ENCODE results near the gene C10orf53.
A peak's percentile ranks its signal among the peaks of the same experiment; 100 is the strongest.

The C10orf53 gene

DNA sequence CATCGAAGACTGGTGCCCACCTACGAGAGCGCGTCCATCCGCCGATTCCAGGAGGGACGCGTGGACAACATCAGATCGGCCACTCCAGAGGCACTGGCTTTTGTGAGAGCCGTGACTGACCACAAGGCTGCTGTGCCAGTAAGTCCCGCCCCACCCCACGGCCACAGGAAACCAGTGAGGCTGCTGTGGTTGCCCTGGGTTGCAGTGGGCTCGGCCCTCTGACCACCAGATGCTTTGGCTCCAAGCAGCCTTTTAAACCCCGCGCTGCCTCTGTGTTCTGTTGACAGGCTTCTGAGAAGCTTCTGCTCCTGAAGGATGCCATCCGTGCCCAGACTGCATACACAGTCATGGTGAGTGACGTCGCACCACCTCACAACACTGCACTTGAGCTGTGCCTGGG lies 24.4 kb upstream of the C10orf53 start:
- Histone ChIP-seq H3K4me2 (no peak overlapping the region), H3K36me3 (ENCODE audit: insufficient read depth) (no peaks in the 10 kb centered on the region), H3K27ac (no peak overlapping the region), H3K9ac (no peak overlapping the region), H3K4me1 (ENCODE audit: low read depth, poor library complexity, severe bottlenecking) (peaks cover 14% of the 10 kb centered on the region), H3K4me3 (IDR thresholded peaks at IDR 0.05; ENCODE audit: insufficient read depth, low read depth, low read length) (no peak overlapping the region), H3K79me2 (ENCODE audit: insufficient read depth, low read depth) (no peaks in the 10 kb centered on the region), H2AFZ (ENCODE audit: low read depth) (no peak overlapping the region), H4K20me1 (ENCODE audit: insufficient read depth) (no peaks in the 10 kb centered on the region), H3K27me3 (ENCODE audit: insufficient read depth, low read depth) (no peaks in the 10 kb centered on the region)
- TF ChIP-seq CTCF (conservative IDR thresholded peaks at IDR 0.05; ENCODE audit: low read depth, low read length), result no peak

GRCh38 chr10:49656845-49657493 lies 22.5 kb upstream of the C10orf53 start:
- H4K20me1 ChIP-seq (ENCODE audit: insufficient read depth), result no peaks in the 10 kb centered on the region
- H3K4me3 ChIP-seq (IDR thresholded peaks at IDR 0.05; ENCODE audit: insufficient read depth, low read depth, low read length), result no peak overlapping the region
- H3K4me2 ChIP-seq, result peak overlapping the region; percentile 29; the same call in 1 of the 2 replicates
- no peaks in the 10 kb centered on the region for H3K36me3 ChIP-seq (ENCODE audit: insufficient read depth)
- H3K27ac ChIP-seq, result no peak overlapping the region
- no peak overlapping the region for H3K9ac ChIP-seq
- no peaks in the 10 kb centered on the region for H3K27me3 ChIP-seq (ENCODE audit: insufficient read depth, low read depth)
- no peak for TF ChIP-seq CTCF (conservative IDR thresholded peaks at IDR 0.05; ENCODE audit: low read depth, low read length)
- H3K4me1 ChIP-seq (ENCODE audit: low read depth, poor library complexity, severe bottlenecking), result peaks cover 14% of the 10 kb centered on the region
- no peak overlapping the region for H2AFZ ChIP-seq (ENCODE audit: low read depth)
- no peaks in the 10 kb centered on the region for H3K79me2 ChIP-seq (ENCODE audit: insufficient read depth, low read depth)

GRCh38 chr10:49657606-49658005 lies 21.8 kb upstream of the C10orf53 start:
- Histone ChIP-seq H3K9ac (no peak overlapping the region), H4K20me1 (ENCODE audit: insufficient read depth) (no peaks in the 10 kb centered on the region), H3K27ac (no peak overlapping the region), H3K4me2 (peak overlapping the region; percentile 29; the same call in 1 of the 2 replicates), H3K4me1 (ENCODE audit: low read depth, poor library complexity, severe bottlenecking) (peaks cover 14% of the 10 kb centered on the region), H2AFZ (ENCODE audit: low read depth) (no peak overlapping the region), H3K79me2 (ENCODE audit: insufficient read depth, low read depth) (no peaks in the 10 kb centered on the region), H3K27me3 (ENCODE audit: insufficient read depth, low read depth) (no peaks in the 10 kb centered on the region), H3K36me3 (ENCODE audit: insufficient read depth) (no peaks in the 10 kb centered on the region), H3K4me3 (IDR thresholded peaks at IDR 0.05; ENCODE audit: insufficient read depth, low read depth, low read length) (no peak overlapping the region)
- TF ChIP-seq CTCF (conservative IDR thresholded peaks at IDR 0.05; ENCODE audit: low read depth, low read length), result no peak

- Histone ChIP-seq H4K20me1 (ENCODE audit: insufficient read depth) (no peaks in the 10 kb centered on the region), H3K4me1 (ENCODE audit: low read depth, poor library complexity, severe bottlenecking) (peaks cover 14% of the 10 kb centered on the region), H3K4me3 (IDR thresholded peaks at IDR 0.05; ENCODE audit: insufficient read depth, low read depth, low read length) (no peak overlapping the region), H3K79me2 (ENCODE audit: insufficient read depth, low read depth) (no peaks in the 10 kb centered on the region), H3K36me3 (ENCODE audit: insufficient read depth) (no peaks in the 10 kb centered on the region), H3K4me2 (no peak overlapping the region), H3K27me3 (ENCODE audit: insufficient read depth, low read depth) (no peaks in the 10 kb centered on the region), H3K27ac (no peak overlapping the region), H2AFZ (ENCODE audit: low read depth) (no peak overlapping the region), H3K9ac (no peak overlapping the region)
- TF ChIP-seq CTCF (conservative IDR thresholded peaks at IDR 0.05; ENCODE audit: low read depth, low read length), result no peak
Observed at GRCh38 chr10:49661140-49661856, 18.2 kb upstream of the C10orf53 start.

All from KMS-11 (cell line).